Kidney (tissue), 14 donors: ENCODE data around the gene PDE1A. TPM values are rescaled to one million over a fixed set of nuclear protein-coding genes. Genes with fewer than 3 reads are reported as not detected.

Experiments
- DNase-seq, 5 donors: peaks; one replicate each; pipeline ENCODE4 v3.0.0-alpha.2; 2013 to 2020
- FAIRE-seq: peaks from 2 replicates; lab custom pipeline; 2012; peaks lifted over from hg19 to GRCh38; lab: Jason Lieb, UNC
- H3K27ac ChIP-seq, 2 donors: one replicate each; pipeline ENCODE4 v1.7.0; 2013; ENCODE audit warnings: low read depth in 2 of 2, low read length in 2 of 2, inconsistent platforms in 1 of 2
- H3K27me3 ChIP-seq: one replicate; pipeline ENCODE4 v1.7.1; 2013; ENCODE audit warnings: low read length, inconsistent platforms; ENCODE audit not compliant: control insufficient read depth, insufficient read depth
- H3K36me3 ChIP-seq, 3 donors: one replicate each; pipeline versions ENCODE4 v1.7.0 to v1.7.1; 2013; ENCODE audit warnings: low read length in 3 of 3, control low read depth in 1 of 3, inconsistent platforms in 1 of 3; ENCODE audit not compliant: insufficient read depth in 3 of 3, control insufficient read depth in 2 of 3
- H3K4me1 ChIP-seq, 3 donors: one replicate each; pipeline versions ENCODE4 v1.7.0 to v1.7.1; 2013; ENCODE audit warnings: low read length in 3 of 3, inconsistent platforms in 1 of 3, low read depth in 1 of 3; ENCODE audit not compliant: control insufficient read depth in 2 of 3, insufficient read depth in 2 of 3
- H3K4me3 ChIP-seq, 3 donors: one replicate each; pipeline versions ENCODE4 v1.7.0 to v1.8.1; 2013; ENCODE audit warnings: low read length in 3 of 3, control low read depth in 1 of 3, inconsistent platforms in 1 of 3
- H3K9ac ChIP-seq, 3 donors: one replicate each; pipeline versions ENCODE4 v1.7.0 to v1.7.1; 2013; ENCODE audit warnings: low read length in 3 of 3, control low read depth in 1 of 3, inconsistent platforms in 1 of 3
- H3K9me3 ChIP-seq, 3 donors: one replicate each; pipeline versions ENCODE4 v1.7.0 to v1.7.1; 2013; ENCODE audit warnings: low read length in 3 of 3, control low read depth in 1 of 3, inconsistent platforms in 1 of 3; ENCODE audit not compliant: control insufficient read depth in 2 of 3, insufficient read depth in 1 of 3
- intact Hi-C: fragments of 100-400 bp; cut with DNase I; formaldehyde crosslinking; loops from one replicate; pipeline ENCODE4 v1.11.1; 2022
- polyA plus RNA-seq: library from polyadenylated mRNA; stranded (reverse); fragments of 350-450 nt; fragmentation: Illumina TruSeq; extraction: RNeasy Lipid Tissue Mini Kit (QIAGEN cat#74804); gene quantifications from one replicate; pipeline ENCODE4 v1.2.3, GENCODE V29; 2014; ENCODE audit warnings: low read depth, low replicate concordance; ENCODE audit not compliant: insufficient read depth
- total RNA-seq: library from RNA; stranded (reverse); fragmentation: NEBNext Ultra II Directional; extraction: Animal tissue kit (Norgen Biotek cat#: 25700); gene quantifications from one replicate; pipeline ENCODE4 v1.2.1, GENCODE V29; 2021
- TF ChIP-seq, protein P1 (sequence below): IDR thresholded peaks from 3 replicates; pipeline ENCODE4 v1.5.1; 2012; ENCODE audit warnings: mild to moderate bottlenecking, moderate library complexity, borderline replicate concordance; ENCODE audit not compliant: insufficient read depth; ENCODE audit errors: extremely low read depth
- donor health status: control.
- donor health status: control.
- donor health status: control.
- donor health status: control.
- donor health status: control.
- donor health status: DM: yes; HTN: yes; CAD: no.
- donor health status: Normal renal cell carcinoma (clear cell type).

The PDE1A gene
- total and polyA plus RNA-seq, 2 donors from 2014 or later, result 40.4 to 70.5 TPM

- H3K4me1 ChIP-seq, result peaks cover 0 to 8% (median 0%) of the 10 kb centered on the region in 3 donors
- no peaks in the 10 kb centered on the region for H3K27me3 ChIP-seq
- H3K9me3 ChIP-seq, result no peaks in the 10 kb centered on the region
- intact Hi-C loops, result no loop called here
- DNase-seq (no peak), FAIRE-seq (no peak)
- TF ChIP-seq, protein P1, sequence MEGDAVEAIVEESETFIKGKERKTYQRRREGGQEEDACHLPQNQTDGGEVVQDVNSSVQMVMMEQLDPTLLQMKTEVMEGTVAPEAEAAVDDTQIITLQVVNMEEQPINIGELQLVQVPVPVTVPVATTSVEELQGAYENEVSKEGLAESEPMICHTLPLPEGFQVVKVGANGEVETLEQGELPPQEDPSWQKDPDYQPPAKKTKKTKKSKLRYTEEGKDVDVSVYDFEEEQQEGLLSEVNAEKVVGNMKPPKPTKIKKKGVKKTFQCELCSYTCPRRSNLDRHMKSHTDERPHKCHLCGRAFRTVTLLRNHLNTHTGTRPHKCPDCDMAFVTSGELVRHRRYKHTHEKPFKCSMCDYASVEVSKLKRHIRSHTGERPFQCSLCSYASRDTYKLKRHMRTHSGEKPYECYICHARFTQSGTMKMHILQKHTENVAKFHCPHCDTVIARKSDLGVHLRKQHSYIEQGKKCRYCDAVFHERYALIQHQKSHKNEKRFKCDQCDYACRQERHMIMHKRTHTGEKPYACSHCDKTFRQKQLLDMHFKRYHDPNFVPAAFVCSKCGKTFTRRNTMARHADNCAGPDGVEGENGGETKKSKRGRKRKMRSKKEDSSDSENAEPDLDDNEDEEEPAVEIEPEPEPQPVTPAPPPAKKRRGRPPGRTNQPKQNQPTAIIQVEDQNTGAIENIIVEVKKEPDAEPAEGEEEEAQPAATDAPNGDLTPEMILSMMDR, result no peak
- no peaks in the 10 kb centered on the region for H3K36me3 ChIP-seq
- H3K9ac ChIP-seq, result no peak overlapping the region
- H3K27ac ChIP-seq, result no peak overlapping the region
- H3K4me3 ChIP-seq, result no peak overlapping the region
Measured at GRCh38 chr2:182299632-182300031, 127.2 kb downstream of the PDE1A start.

DNA sequence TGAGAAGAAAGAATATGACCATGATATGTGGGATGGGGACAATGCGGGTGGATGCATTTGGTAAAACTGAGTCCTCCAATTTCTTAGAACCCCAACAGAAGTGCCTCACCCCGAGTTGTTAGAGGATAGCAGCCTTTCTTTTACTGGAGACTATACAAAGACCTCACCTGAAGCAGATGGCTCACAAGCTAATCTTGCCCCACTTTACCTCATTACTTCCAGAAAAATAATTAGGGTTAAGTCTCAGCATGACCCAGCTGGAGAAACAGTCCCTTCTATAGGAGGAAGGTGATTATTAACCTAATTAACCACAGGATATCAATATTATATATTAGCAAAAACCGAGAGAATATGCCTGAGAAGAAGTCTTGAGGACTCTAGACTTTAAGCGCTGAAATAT, 128.4 kb downstream of the PDE1A start:
- intact Hi-C loops, result no loop called here
- Histone ChIP-seq H3K4me3 (no peak overlapping the region), H3K9me3 (no peaks in the 10 kb centered on the region), H3K27me3 (no peaks in the 10 kb centered on the region), H3K27ac (no peak overlapping the region), H3K36me3 (no peaks in the 10 kb centered on the region), H3K4me1 (peaks cover 0 to 6% (median 0%) of the 10 kb centered on the region in 3 donors), H3K9ac (no peak overlapping the region)
- TF ChIP-seq, protein P1, result no peak
- no peak for FAIRE-seq
- DNase-seq, result no peak

DNA sequence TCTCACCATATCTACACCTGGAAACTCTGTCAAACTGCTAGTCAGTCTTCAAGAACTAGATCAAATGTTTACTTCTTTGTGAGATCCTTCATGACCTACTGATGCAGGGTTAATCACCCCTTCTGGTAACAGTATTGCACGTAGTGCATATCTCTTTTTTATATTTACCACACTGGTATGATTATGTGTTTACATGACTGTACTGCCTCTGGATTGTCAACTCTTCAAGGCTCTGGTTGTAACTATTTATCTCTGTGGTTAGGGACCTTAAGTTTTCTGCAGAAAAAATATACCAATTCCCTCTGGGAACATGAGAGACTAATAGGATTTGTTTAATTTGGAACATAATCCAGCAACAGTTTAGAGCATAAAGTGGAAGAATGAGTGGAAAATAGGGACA, 135.5 kb downstream of the PDE1A start:
- no peaks in the 10 kb centered on the region for H3K9me3 ChIP-seq
- DNase-seq (no peak), FAIRE-seq (no peak)
- H3K36me3 ChIP-seq, result no peaks in the 10 kb centered on the region
- H3K4me1 ChIP-seq, result no peaks in the 10 kb centered on the region
- no peak overlapping the region for H3K4me3 ChIP-seq
- TF ChIP-seq, protein P1, result no peak
- H3K9ac ChIP-seq, result no peak overlapping the region
- intact Hi-C loops, result no loop called here
- no peaks in the 10 kb centered on the region for H3K27me3 ChIP-seq
- H3K27ac ChIP-seq, result no peak overlapping the region

DNA sequence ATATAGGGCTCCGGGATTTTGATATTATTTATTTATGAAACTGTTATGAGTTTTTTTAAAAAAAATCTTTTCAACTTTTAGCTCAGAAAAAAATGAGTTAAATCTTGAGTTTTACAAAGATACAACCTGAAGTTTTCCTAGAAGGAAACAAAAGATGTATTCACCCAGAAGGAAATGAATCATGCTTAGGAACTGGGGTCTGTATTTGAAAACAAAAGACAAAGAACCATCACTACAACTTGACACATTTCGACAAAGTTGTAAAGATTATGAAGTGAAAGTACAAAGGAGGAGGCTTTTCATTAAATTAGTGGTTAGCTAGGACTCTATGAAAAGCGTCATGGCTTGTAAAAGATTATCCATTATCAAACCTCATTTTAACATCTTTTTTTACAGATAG, 143.3 kb downstream of the PDE1A start:
- Histone ChIP-seq H3K27me3 (no peaks in the 10 kb centered on the region), H3K27ac (no peak overlapping the region), H3K9ac (no peak overlapping the region), H3K4me1 (no peaks in the 10 kb centered on the region), H3K9me3 (no peaks in the 10 kb centered on the region), H3K36me3 (no peaks in the 10 kb centered on the region), H3K4me3 (no peak overlapping the region)
- TF ChIP-seq, protein P1, result no peak
- DNase-seq, result no peak
- intact Hi-C loops, result no loop called here
- FAIRE-seq, result peak; percentile 17
